Esophagus muscularis mucosa (tissue), 4 donors: ENCODE data around the gene MARCHF9. TPM values are rescaled to one million over a fixed set of nuclear protein-coding genes. Genes with fewer than 3 reads are reported as not detected.

Experiments
- DNase-seq: peaks from one replicate; pipeline ENCODE4 v3.0.0-alpha.2; 2017; ENCODE audit errors: extremely low spot score
- H3K27ac ChIP-seq, 4 donors: fragments of 200-600 bp; sonication (generic); replicated peaks in 1 of 4; 1 replicate in 3 of 4; 2 replicates in 1 of 4; pipeline ENCODE4 v1.5.1; 2016 to 2019; ENCODE audit warnings: mild to moderate bottlenecking in 1 of 4
- H3K27me3 ChIP-seq, 4 donors: fragments of 200-600 bp; sonication (generic); one replicate each; pipeline versions ENCODE4 v1.5.1 to v1.6.0; 2016 to 2019
- H3K36me3 ChIP-seq, 4 donors: fragments of 200-600 bp; sonication (generic); one replicate each; pipeline ENCODE4 v1.5.1; 2016 to 2019
- H3K4me1 ChIP-seq, 4 donors: fragments of 200-600 bp; sonication (generic); one replicate each; pipeline ENCODE4 v1.5.1; 2016 to 2019
- H3K4me3 ChIP-seq, 4 donors: fragments of 200-600 bp; sonication (generic); 1 replicate in 2 of 4; 2 replicates in 2 of 4; pipeline ENCODE4 v1.5.1; 2016 to 2019; ENCODE audit warnings: mild to moderate bottlenecking in 4 of 4, moderate library complexity in 1 of 4
- H3K9me3 ChIP-seq, 4 donors: fragments of 200-600 bp; sonication (generic); 1 replicate in 3 of 4; 2 replicates in 1 of 4; pipeline ENCODE4 v1.5.1; 2016 to 2019
- EP300 ChIP-seq: sonication (generic); formaldehyde crosslinking; IDR thresholded peaks from one replicate; pipeline ENCODE4 v1.6.1; 2017; ENCODE audit warnings: antibody characterized with exemption
- POLR2A ChIP-seq: fragments of 450-650 bp; IDR thresholded peaks from one replicate; pipeline ENCODE4 v1.6.1; 2017; ENCODE audit warnings: antibody characterized with exemption, moderate library complexity, mild to moderate bottlenecking, low read depth
- POLR2AphosphoS5 ChIP-seq, 2 donors: sonication (generic); formaldehyde crosslinking; IDR thresholded peaks; one replicate each; pipeline ENCODE4 v1.6.1; 2017; ENCODE audit warnings: antibody characterized with exemption in 2 of 2
- WGBS: methylation state at CpG from one replicate; pipeline ENCODE4 v1.1.5; 2018; 5-methylcytosine and 5-hydroxymethylcytosine counted together
- intact Hi-C: fragments of 100-400 bp; cut with DNase I; formaldehyde crosslinking; loops from one replicate; pipeline ENCODE4 v1.15.1; 2023
- total RNA-seq, 4 donors: library from RNA; depleted of rRNA; stranded (reverse); fragments of >200 nt; gene quantifications; one replicate each; pipeline versions ENCODE4 v1.1.0 to v1.2.1, GENCODE V29; 2016
- TF ChIP-seq, protein P1 (sequence below), 3 experiments: fragments of 200-600 bp in 2 of 3; fragments of 450-650 bp in 1 of 3; sonication (generic) in 2 of 3; IDR thresholded peaks; one replicate each; pipeline ENCODE4 v1.5.1; 2017 to 2019; ENCODE audit warnings: antibody characterized with exemption in 3 of 3, mild to moderate bottlenecking in 2 of 3, moderate library complexity in 1 of 3

The MARCHF9 gene
- total RNA-seq, 4 donors from 2014 or later: 5.6 to 16.9 (median 10.7) TPM

DNA sequence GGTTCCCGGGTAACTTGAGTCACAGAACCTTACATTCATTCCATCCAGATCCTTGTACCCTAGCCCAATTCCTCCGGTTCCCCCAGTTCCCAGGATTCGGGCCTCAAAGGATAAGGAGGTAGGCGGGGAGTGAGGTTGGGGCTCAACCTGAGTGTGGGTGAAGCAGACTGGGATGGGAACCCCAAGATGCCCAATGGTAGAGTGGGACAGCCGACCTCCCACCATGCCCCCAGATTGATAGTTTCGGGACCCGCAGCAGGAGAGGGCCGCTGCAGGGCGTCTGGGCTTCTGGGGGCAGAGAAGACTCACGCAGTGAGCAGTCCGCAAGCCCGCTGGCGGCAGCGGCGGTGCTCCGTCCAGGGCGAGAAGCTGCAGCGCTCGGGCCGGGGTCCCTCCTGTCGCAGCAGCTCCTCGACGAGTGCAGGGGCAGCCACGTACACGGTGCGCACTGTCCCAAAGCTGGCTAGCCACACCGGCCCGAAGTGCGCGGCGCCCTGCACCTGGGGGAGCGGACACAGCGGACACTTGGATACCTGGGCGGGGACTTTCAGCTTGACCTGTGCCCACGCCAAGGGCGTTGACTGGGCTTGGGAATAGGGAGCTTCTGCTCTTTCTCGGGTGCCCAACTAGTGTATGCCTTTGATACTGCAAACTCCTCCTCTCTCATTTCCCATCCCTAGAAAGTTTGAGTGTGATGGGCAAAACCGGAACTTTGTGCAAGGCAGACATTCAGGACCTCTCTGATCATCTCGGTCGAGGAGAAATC is 11.0 kb downstream of the MARCHF9 start:
- Histone ChIP-seq H3K36me3 (peaks cover 0 to 29% (median 21%) of the 10 kb centered on the region in 4 donors), H3K27ac (no peak overlapping the region), H3K9me3 (no peaks in the 10 kb centered on the region), H3K4me1 (peaks cover 25 to 38% (median 31%) of the 10 kb centered on the region in 4 donors), H3K4me3 (peak overlapping the region; percentile 41 to 60 (median 46)), H3K27me3 (peaks cover 0 to 60% (median 36%) of the 10 kb centered on the region in 4 donors)
- WGBS: 4% methylated on average over 13 of the region's 40 CpGs
- DNase-seq: no peak
- TF ChIP-seq POLR2A (no peak), EP300 (no peak), POLR2AphosphoS5 (IDR thresholded peaks at IDR 0.05) (no peak)
- TF ChIP-seq, protein P1, sequence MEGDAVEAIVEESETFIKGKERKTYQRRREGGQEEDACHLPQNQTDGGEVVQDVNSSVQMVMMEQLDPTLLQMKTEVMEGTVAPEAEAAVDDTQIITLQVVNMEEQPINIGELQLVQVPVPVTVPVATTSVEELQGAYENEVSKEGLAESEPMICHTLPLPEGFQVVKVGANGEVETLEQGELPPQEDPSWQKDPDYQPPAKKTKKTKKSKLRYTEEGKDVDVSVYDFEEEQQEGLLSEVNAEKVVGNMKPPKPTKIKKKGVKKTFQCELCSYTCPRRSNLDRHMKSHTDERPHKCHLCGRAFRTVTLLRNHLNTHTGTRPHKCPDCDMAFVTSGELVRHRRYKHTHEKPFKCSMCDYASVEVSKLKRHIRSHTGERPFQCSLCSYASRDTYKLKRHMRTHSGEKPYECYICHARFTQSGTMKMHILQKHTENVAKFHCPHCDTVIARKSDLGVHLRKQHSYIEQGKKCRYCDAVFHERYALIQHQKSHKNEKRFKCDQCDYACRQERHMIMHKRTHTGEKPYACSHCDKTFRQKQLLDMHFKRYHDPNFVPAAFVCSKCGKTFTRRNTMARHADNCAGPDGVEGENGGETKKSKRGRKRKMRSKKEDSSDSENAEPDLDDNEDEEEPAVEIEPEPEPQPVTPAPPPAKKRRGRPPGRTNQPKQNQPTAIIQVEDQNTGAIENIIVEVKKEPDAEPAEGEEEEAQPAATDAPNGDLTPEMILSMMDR (IDR thresholded peaks at IDR 0.05): no peak
- intact Hi-C loops: no loop called here

DNA sequence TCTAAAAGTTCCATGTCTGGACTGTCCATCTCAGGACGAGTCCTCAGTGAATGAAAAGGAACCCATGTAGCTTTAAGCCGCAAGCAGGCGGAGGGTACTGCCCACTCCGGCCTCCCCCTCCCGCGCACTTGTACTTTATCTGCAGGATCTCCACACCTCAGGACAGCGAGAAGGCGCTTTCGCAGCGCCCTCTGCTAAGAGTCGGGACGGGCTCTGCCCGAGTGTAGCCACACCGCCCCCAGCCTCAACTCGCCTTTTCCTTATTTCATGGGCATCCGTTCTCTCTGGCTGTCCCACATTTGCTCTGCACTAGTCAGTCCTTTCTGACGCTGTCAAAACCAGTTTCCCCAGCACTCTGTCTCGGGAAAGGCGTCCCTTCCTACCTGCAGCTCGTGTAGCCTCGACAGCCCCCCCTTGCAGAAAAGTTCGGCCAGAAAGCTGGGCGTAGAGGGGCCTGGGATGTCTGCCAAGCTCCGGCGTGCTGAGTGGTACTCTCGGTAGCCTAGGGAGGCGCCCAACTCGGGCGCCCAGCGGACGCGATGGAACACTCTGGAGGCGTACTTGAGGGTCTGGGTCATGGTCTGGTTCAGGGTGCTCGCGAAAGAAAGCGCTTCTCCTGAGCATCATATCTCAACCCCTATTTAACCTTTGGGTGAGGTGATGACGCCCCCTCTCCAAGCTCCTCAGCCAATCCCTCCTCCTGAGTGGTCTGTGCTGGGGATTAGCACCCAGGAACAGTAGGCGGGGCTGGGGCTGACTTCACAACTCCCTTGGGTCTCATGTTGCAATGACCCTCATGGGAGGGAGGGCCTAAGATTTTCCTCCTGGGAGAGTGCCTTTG is 11.8 kb downstream of the MARCHF9 start, which contains the start of gene CYP27B1:
Gene CYP27B1 (minus strand): TSS at position 615 of the 841 bp plus-strand sequence. CDS start 37 bp downstream, at position 578.
- 9% methylated on average over 22 of the region's 38 CpGs for WGBS
- intact Hi-C loops: no loop called here
- no peak for DNase-seq
- H3K27ac ChIP-seq: no peak within 1 kb of the TSS
- peaks cover 0 to 53% (median 34%) of the 10 kb centered on the region in 4 donors for H3K27me3 ChIP-seq
- TF ChIP-seq, protein P1 (IDR thresholded peaks at IDR 0.05): no peak
- TF ChIP-seq POLR2AphosphoS5 (IDR thresholded peaks at IDR 0.05): no peak
- TF ChIP-seq EP300: no peak
- H3K9me3 ChIP-seq: no peaks in the 10 kb centered on the region
- H3K4me1 ChIP-seq: peaks cover 31 to 46% (median 39%) of the 10 kb centered on the region in 4 donors
- H3K4me3 ChIP-seq: peak within 1 kb of the TSS; percentile 41 to 60 (median 46)
- peaks cover 0 to 24% (median 20%) of the 10 kb centered on the region in 4 donors for H3K36me3 ChIP-seq

GRCh38 chr12:57767305-57767698 is 12.4 kb downstream of the MARCHF9 start:
- H3K4me3 ChIP-seq: no peak overlapping the region
- peaks cover 0 to 24% (median 20%) of the 10 kb centered on the region in 4 donors for H3K36me3 ChIP-seq
- intact Hi-C loops: no loop called here
- H3K27ac ChIP-seq: no peak overlapping the region
- peaks cover 0 to 47% (median 32%) of the 10 kb centered on the region in 4 donors for H3K27me3 ChIP-seq
- H3K9me3 ChIP-seq: no peaks in the 10 kb centered on the region
- TF ChIP-seq, protein P1 (IDR thresholded peaks at IDR 0.05): no peak
- TF ChIP-seq POLR2AphosphoS5 (IDR thresholded peaks at IDR 0.05) (no peak), EP300 (no peak), POLR2A (no peak)
- no peak for DNase-seq
- H3K4me1 ChIP-seq: peaks cover 31 to 48% (median 40%) of the 10 kb centered on the region in 4 donors

DNA sequence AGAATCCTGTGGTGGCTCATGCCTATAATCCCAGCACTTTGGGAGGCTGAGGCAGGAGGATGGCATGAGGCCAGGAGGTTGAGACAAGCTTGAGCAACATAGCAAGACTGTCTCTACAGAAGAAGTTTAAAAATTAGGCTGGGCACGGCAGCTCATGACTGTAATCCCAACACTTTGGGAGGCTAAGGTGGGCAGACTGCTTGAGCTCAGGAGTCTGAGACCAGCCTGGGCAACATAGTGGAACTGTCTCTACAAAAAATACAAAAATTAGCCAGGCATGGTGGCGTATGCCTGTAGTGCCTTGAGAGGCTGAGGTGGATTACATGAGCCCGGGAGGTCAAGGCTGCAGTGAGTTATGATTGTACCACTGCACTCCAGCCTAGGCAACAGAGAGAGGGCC is 13.0 kb downstream of the MARCHF9 start:
- WGBS: 94% methylated on average over 3 of the region's 3 CpGs

More for the DNA sequence above, 13.0 kb downstream of the MARCHF9 start:
- Histone ChIP-seq H3K27me3 (peaks cover 0 to 41% (median 29%) of the 10 kb centered on the region in 4 donors), H3K27ac (no peak overlapping the region), H3K9me3 (no peaks in the 10 kb centered on the region), H3K36me3 (peaks cover 0 to 24% (median 20%) of the 10 kb centered on the region in 4 donors), H3K4me3 (no peak overlapping the region), H3K4me1 (peaks cover 31 to 53% (median 42%) of the 10 kb centered on the region in 4 donors)
- DNase-seq: no peak
- TF ChIP-seq POLR2AphosphoS5 (IDR thresholded peaks at IDR 0.05) (no peak), POLR2A (no peak), EP300 (no peak)
- TF ChIP-seq, protein P1 (IDR thresholded peaks at IDR 0.05): no peak
- intact Hi-C loops: no loop called here
